ENCODE data around the gene ZFP2.

The ZFP2 gene

DNA sequence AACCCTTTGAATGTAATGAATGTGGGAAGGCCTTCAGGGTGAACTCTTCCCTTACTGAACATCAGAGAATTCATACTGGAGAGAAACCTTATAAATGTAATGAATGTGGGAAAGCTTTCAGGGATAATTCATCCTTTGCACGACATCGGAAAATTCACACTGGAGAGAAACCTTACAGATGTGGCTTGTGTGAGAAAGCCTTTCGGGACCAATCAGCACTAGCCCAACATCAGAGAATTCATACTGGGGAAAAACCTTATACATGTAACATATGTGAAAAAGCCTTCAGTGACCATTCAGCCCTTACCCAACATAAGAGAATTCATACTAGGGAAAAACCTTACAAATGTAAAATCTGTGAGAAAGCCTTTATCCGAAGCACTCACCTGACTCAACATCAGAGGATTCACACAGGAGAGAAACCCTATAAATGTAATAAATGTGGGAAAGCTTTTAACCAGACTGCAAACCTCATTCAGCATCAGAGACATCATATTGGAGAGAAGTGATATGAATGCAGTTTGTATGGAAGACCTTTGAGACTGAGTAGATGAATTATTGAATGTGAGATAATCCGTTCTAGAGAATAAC lies 69.8 kb downstream of the ZFP2 start:
- no peak overlapping the region for H3K4me2 ChIP-seq
- no peak overlapping the region for H3K27ac ChIP-seq
- H3K4me3 ChIP-seq = no peak overlapping the region
- H3K9me3 ChIP-seq = peaks cover 100% of the 10 kb centered on the region
- no peaks in the 10 kb centered on the region for H4K20me1 ChIP-seq
- no peaks in the 10 kb centered on the region; the same call in 1 of the 2 replicates for H3K36me3 ChIP-seq
- no peak for TF ChIP-seq Cebpa-rat (IDR thresholded peaks at IDR 0.05)
- no peaks in the 10 kb centered on the region for H3K4me1 ChIP-seq
- no peaks in the 10 kb centered on the region for H3K27me3 ChIP-seq
- no peak overlapping the region for H3K9ac ChIP-seq

DNA sequence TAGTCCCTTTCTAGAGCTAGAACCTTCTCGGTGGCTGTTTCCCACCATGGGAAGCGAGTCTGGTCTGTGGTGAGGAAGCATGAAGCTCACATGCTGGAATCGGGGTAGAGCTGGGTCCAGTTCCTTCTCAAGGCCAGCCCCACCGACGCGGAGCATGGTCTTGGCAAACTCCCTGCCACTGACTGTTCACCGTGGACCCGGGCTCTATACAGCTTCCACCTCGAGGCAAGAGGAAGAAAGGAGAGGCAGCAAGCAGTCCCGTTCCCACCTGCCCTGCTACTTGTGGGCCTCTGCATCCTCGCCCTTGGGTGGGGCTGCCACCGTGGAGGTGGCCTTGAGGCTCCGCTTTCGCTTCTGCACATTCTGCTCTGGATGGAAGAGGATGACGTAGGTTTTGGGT lies 85.7 kb downstream of the ZFP2 start:
- H3K27ac ChIP-seq = no peak overlapping the region
- H3K9me3 ChIP-seq = peaks cover 99% of the 10 kb centered on the region

More for the DNA sequence above, 85.7 kb downstream of the ZFP2 start:
- no peaks in the 10 kb centered on the region for H3K27me3 ChIP-seq
- no peak overlapping the region for H3K4me3 ChIP-seq
- H3K4me2 ChIP-seq = no peak overlapping the region
- no peaks in the 10 kb centered on the region for H3K4me1 ChIP-seq
- no peak for TF ChIP-seq Cebpa-rat (IDR thresholded peaks at IDR 0.05)
- no peaks in the 10 kb centered on the region for H4K20me1 ChIP-seq
- H3K36me3 ChIP-seq = no peaks in the 10 kb centered on the region
- H3K9ac ChIP-seq = no peak overlapping the region

Data from BLaER1 (cell line).